Measurements from ENCODE around the gene CKAP2L.

DNA sequence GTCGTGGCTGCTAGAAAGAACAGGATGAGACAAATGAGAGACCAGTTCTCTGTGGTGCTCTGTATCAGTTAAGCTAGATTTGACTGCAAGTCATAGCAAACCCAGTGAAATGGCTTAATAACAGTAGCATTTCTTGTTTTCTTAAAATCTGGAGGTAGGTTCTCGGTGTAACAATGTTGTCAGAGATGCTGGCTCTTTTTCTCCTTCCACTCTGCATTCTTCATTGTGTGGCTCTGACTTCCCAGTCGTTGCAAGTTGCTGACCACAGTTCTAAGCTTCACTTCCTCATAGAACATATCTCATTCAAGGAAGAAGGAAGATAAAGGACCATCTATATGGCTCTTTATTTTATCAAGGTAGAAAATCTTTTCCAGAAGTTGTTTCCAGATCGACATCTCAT lies 7.9 kb upstream of the CKAP2L start:
- no peak for TF ChIP-seq POLR2A (IDR thresholded peaks at IDR 0.05)
- TF ChIP-seq, protein P1, sequence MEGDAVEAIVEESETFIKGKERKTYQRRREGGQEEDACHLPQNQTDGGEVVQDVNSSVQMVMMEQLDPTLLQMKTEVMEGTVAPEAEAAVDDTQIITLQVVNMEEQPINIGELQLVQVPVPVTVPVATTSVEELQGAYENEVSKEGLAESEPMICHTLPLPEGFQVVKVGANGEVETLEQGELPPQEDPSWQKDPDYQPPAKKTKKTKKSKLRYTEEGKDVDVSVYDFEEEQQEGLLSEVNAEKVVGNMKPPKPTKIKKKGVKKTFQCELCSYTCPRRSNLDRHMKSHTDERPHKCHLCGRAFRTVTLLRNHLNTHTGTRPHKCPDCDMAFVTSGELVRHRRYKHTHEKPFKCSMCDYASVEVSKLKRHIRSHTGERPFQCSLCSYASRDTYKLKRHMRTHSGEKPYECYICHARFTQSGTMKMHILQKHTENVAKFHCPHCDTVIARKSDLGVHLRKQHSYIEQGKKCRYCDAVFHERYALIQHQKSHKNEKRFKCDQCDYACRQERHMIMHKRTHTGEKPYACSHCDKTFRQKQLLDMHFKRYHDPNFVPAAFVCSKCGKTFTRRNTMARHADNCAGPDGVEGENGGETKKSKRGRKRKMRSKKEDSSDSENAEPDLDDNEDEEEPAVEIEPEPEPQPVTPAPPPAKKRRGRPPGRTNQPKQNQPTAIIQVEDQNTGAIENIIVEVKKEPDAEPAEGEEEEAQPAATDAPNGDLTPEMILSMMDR (IDR thresholded peaks at IDR 0.05), result no peak
